Calu3 (cell line): ENCODE measurements around the gene DNAI1. TPM values are rescaled to one million over a fixed set of nuclear protein-coding genes. Genes with fewer than 3 reads are reported as not detected.

Experiments used
- BruUV-seq: library from RNA; stranded (reverse); fragments of 400-500 nt; replicated peaks from 2 replicates; lab custom pipeline; 2021; lab: Mats Ljungman, UMichigan
- CTCF ChIA-PET: fragments of 300-600 bp; sonication (Branson Sonifier 250); formaldehyde crosslinking; loops from one replicate; lab custom pipeline; 2022; ENCODE audit warnings: antibody characterized with exemption; lab: Charles Lee
- DNase-seq: peaks from one replicate; pipeline ENCODE4 v3.0.0; 2022
- H3K27ac Mint-ChIP-seq: one replicate; pipeline ENCODE4 v1.8.0; 2022; ENCODE audit warnings: mixed read lengths; ENCODE audit not compliant: unreplicated experiment
- H3K27me3 Mint-ChIP-seq: one replicate; pipeline ENCODE4 v1.8.0; 2022; ENCODE audit warnings: mixed read lengths; ENCODE audit not compliant: unreplicated experiment
- H3K36me3 Mint-ChIP-seq: one replicate; pipeline ENCODE4 v1.8.0; 2022; ENCODE audit warnings: mild to moderate bottlenecking, moderate library complexity, mixed read lengths; ENCODE audit not compliant: insufficient read depth, unreplicated experiment
- H3K4me1 Mint-ChIP-seq: one replicate; pipeline ENCODE4 v1.8.0; 2022; ENCODE audit warnings: mild to moderate bottlenecking, low read depth, mixed read lengths; ENCODE audit not compliant: unreplicated experiment
- H3K4me3 Mint-ChIP-seq: one replicate; pipeline ENCODE4 v1.8.0; 2022; ENCODE audit warnings: mild to moderate bottlenecking, low read depth, moderate library complexity, mixed read lengths; ENCODE audit not compliant: unreplicated experiment
- H3K9me3 Mint-ChIP-seq: one replicate; pipeline ENCODE4 v1.8.0; 2022; ENCODE audit warnings: low read depth, mixed read lengths; ENCODE audit not compliant: unreplicated experiment
- CTCF ChIP-seq: fragments of 200-600 bp; IDR thresholded peaks from one replicate; pipeline ENCODE4 v1.8.0; 2022; ENCODE audit warnings: antibody characterized with exemption; ENCODE audit not compliant: unreplicated experiment
- intact Hi-C: fragments of 100-400 bp; cut with micrococcal nuclease; formaldehyde crosslinking; loops from one replicate; pipeline ENCODE4 v1.10.0; 2022; ENCODE audit not compliant: unreplicated experiment
- total RNA-seq: library from RNA; stranded (reverse); gene quantifications from 2 replicates; pipeline ENCODE4 v1.2.3, GENCODE V29; 2022

Gene DNAI1
- total RNA-seq, 1 experiment from 2014 or later: not detected

- no peak for TF ChIP-seq CTCF
- H3K27ac Mint-ChIP-seq: no peak overlapping the region
- H3K4me1 Mint-ChIP-seq: no peaks in the 10 kb centered on the region
- no peaks in the 10 kb centered on the region for H3K36me3 Mint-ChIP-seq
- no peak overlapping the region for H3K4me3 Mint-ChIP-seq
- no TSS peak for BruUV-seq
- CTCF ChIA-PET: no interaction called here
- DNase-seq: no peak
- intact Hi-C loops: no loop called here
- no peaks in the 10 kb centered on the region for H3K9me3 Mint-ChIP-seq
- peaks cover 95% of the 10 kb centered on the region for H3K27me3 Mint-ChIP-seq
Observed at GRCh38 chr9:34565856-34566255, 107.3 kb downstream of the DNAI1 start.

- DNase-seq: no peak
- no TSS peak for BruUV-seq
- H3K4me1 Mint-ChIP-seq: no peaks in the 10 kb centered on the region
- H3K36me3 Mint-ChIP-seq: no peaks in the 10 kb centered on the region
- no peak for TF ChIP-seq CTCF
- H3K27me3 Mint-ChIP-seq: peaks cover 95% of the 10 kb centered on the region
- H3K4me3 Mint-ChIP-seq: no peak overlapping the region
- intact Hi-C loops: no loop called here
- H3K9me3 Mint-ChIP-seq: no peaks in the 10 kb centered on the region
- CTCF ChIA-PET: no interaction called here
- H3K27ac Mint-ChIP-seq: no peak overlapping the region
Observed at GRCh38 chr9:34566322-34566721, 107.7 kb downstream of the DNAI1 start.

- H3K4me3 Mint-ChIP-seq: no peak overlapping the region
- no peaks in the 10 kb centered on the region for H3K36me3 Mint-ChIP-seq
- intact Hi-C loops: no loop called here
- CTCF ChIA-PET: no interaction called here
- H3K4me1 Mint-ChIP-seq: no peaks in the 10 kb centered on the region
- BruUV-seq: no TSS peak
- TF ChIP-seq CTCF: no peak
- H3K27me3 Mint-ChIP-seq: peaks cover 98% of the 10 kb centered on the region
- H3K27ac Mint-ChIP-seq: no peak overlapping the region
- no peak for DNase-seq
- no peaks in the 10 kb centered on the region for H3K9me3 Mint-ChIP-seq
Observed at GRCh38 chr9:34566972-34567371, 108.4 kb downstream of the DNAI1 start.

GRCh38 chr9:34568133-34568532, 109.5 kb downstream of the DNAI1 start:
- Mint-ChIP-seq H3K9me3 (no peaks in the 10 kb centered on the region), H3K36me3 (no peaks in the 10 kb centered on the region), H3K27me3 (peaks cover 92% of the 10 kb centered on the region), H3K4me1 (no peaks in the 10 kb centered on the region), H3K4me3 (no peak overlapping the region), H3K27ac (no peak overlapping the region)
- DNase-seq: no peak
- CTCF ChIA-PET: no interaction called here
- no TSS peak for BruUV-seq
- TF ChIP-seq CTCF: no peak
- intact Hi-C loops: no loop called here

- CTCF ChIA-PET: no interaction called here
- intact Hi-C loops: no loop called here
- BruUV-seq: no TSS peak
- no peak for TF ChIP-seq CTCF
- Mint-ChIP-seq H3K4me1 (no peaks in the 10 kb centered on the region), H3K36me3 (no peaks in the 10 kb centered on the region), H3K27ac (no peak overlapping the region), H3K4me3 (no peak overlapping the region), H3K9me3 (no peaks in the 10 kb centered on the region), H3K27me3 (peaks cover 92% of the 10 kb centered on the region)
- no peak for DNase-seq
Observed at GRCh38 chr9:34568774-34569173, 110.2 kb downstream of the DNAI1 start.
